ENCODE data around the gene OR2D3. TPM values are rescaled to one million over a fixed set of nuclear protein-coding genes. Genes with fewer than 3 reads are reported as not detected.
"Not testable (repeated sequence)": the region's sequence is repeated elsewhere in the genome, so short reads cannot be mapped to it uniquely, and the experiment has no call there.

The OR2D3 gene
- total and polyA plus RNA-seq, 9 donors: not detected

DNA sequence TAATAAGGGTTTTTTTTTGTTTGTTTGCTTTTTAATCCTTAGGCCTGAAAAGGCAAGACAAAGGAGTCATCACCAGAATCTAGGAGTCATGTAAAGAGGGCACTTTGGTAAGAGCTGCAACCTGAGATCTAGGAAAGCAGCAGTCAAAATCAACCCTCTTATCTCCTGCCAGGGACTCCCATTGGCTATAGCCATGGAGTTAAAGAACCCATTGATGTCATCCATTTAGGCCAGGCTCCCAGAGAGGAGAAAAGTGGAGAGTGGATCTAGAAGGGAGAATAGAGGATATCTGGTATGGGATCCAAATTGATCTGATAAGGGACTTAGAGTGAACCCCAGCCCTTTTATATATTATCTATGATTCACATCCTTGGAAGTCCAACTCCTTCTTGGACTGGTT lies 41.3 kb downstream of the OR2D3 start:
- no peaks in the 10 kb centered on the region for H3K27me3 ChIP-seq
- intact Hi-C loops (cut with DNase I): no loop called here
- no peaks in the 10 kb centered on the region for H3K4me1 ChIP-seq (ENCODE audit: insufficient read depth)
- no peaks in the 10 kb centered on the region for H3K9me3 ChIP-seq
- H3K27ac ChIP-seq: no peak overlapping the region
- H3K36me3 ChIP-seq: no peaks in the 10 kb centered on the region
- TF ChIP-seq, protein P1, sequence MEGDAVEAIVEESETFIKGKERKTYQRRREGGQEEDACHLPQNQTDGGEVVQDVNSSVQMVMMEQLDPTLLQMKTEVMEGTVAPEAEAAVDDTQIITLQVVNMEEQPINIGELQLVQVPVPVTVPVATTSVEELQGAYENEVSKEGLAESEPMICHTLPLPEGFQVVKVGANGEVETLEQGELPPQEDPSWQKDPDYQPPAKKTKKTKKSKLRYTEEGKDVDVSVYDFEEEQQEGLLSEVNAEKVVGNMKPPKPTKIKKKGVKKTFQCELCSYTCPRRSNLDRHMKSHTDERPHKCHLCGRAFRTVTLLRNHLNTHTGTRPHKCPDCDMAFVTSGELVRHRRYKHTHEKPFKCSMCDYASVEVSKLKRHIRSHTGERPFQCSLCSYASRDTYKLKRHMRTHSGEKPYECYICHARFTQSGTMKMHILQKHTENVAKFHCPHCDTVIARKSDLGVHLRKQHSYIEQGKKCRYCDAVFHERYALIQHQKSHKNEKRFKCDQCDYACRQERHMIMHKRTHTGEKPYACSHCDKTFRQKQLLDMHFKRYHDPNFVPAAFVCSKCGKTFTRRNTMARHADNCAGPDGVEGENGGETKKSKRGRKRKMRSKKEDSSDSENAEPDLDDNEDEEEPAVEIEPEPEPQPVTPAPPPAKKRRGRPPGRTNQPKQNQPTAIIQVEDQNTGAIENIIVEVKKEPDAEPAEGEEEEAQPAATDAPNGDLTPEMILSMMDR (IDR thresholded peaks at IDR 0.05): no peak
- no peak overlapping the region for H3K4me3 ChIP-seq
- DNase-seq: no peak

DNA sequence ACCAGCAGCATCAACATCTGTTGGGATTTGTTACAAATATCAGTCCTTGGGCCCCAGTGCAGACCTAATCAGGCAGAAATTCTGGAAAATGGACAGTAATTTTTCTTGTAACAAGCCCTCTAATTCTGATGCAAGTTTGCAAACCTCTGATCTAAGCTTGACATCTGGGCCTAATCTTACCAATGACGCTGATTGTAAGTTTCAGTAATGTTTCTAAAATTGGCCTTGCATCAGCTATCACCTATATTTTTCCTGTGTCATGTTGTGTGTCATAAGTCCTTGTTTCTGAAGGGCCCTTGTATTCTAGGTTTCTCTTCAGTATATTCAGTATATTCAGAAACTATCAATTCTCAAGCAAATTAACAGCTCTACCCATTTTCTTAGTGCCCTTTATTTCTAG lies 41.9 kb downstream of the OR2D3 start:
- WGBS, 3 donors: 80 to 95% (median 91%) methylated on average over 1 of the region's 1 CpG
- intact Hi-C loops (cut with DNase I): no loop called here
- no peak overlapping the region for H3K27ac ChIP-seq
- H3K36me3 ChIP-seq: no peaks in the 10 kb centered on the region
- H3K27me3 ChIP-seq: no peaks in the 10 kb centered on the region
- H3K4me3 ChIP-seq: no peak overlapping the region
- TF ChIP-seq POLR2A (IDR thresholded peaks at IDR 0.05) (no peak), EP300 (IDR thresholded peaks at IDR 0.05) (no peak)
- TF ChIP-seq, protein P1 (IDR thresholded peaks at IDR 0.05): no peak
- no peaks in the 10 kb centered on the region for H3K9me3 ChIP-seq
- no peaks in the 10 kb centered on the region for H3K4me1 ChIP-seq (ENCODE audit: insufficient read depth)
- DNase-seq: no peak

DNA sequence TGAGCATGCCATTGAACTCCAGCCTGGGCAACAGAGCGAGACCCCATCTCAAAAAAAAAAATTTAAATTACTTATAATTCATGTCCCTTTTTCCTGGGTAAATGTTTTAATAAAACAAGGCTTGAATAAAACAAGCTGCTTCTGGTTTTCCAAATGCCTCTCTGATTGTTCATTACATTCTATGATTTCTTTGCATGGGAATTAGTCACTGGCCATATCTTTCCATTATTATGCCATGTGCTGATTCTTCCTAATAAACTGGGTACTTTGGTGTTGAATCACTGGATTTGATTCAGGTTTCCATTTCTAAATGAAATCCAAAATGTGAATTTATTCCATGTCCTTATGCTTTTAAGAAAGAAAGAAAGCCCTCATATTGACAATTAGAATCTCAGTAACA lies 48.0 kb downstream of the OR2D3 start:
- H3K4me3 ChIP-seq: no peak overlapping the region
- TF ChIP-seq EP300 (IDR thresholded peaks at IDR 0.05) (no peak), POLR2A (IDR thresholded peaks at IDR 0.05) (no peak)
- TF ChIP-seq, protein P1 (IDR thresholded peaks at IDR 0.05): no peak
- H3K9me3 ChIP-seq: no peaks in the 10 kb centered on the region
- 93 to 97% (median 94%) methylated on average over 1 of the region's 1 CpG for WGBS, 3 donors
- H3K36me3 ChIP-seq: no peaks in the 10 kb centered on the region
- no peaks in the 10 kb centered on the region for H3K27me3 ChIP-seq
- intact Hi-C loops (cut with DNase I): no loop called here
- no peak overlapping the region for H3K27ac ChIP-seq
- no peak for DNase-seq
- H3K4me1 ChIP-seq (ENCODE audit: insufficient read depth): no peaks in the 10 kb centered on the region

DNA sequence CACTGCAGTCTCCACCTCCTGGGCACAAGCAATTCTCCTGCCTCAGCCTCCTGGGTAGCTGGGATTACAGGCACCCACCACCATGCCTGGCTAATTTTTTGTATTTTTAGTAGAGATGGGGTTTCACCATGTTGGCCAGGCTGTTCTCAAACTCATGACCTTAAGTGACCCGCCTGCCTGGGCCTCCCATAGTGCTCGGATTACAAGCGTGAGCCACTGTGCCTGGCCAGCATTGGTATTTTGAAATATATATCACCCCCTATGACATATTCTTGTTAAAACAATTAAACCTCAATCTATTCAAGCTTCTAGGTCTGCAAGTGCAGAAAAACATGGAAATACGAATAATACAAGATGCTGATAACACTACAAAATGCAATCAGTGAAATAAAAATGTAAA lies 49.1 kb downstream of the OR2D3 start:
- WGBS, 3 donors: 37 to 49% (median 45%) methylated on average over 4 of the region's 4 CpGs
- H3K36me3 ChIP-seq; H3K4me1 ChIP-seq (ENCODE audit: insufficient read depth); H3K4me3 ChIP-seq; H3K27me3 ChIP-seq; intact Hi-C loops (cut with DNase I); H3K9me3 ChIP-seq; DNase-seq; H3K27ac ChIP-seq: not testable (repeated sequence)

Other genes with a start within 250 kb of the OR2D3 start
- 10 to 100 TPM; 23.0 to 37.9 (median 30.7) TPM for gene MRPL17, start 237.7 kb upstream of the OR2D3 start, total RNA-seq
- gene MRPL17, start 237.7 kb upstream of the OR2D3 start, polyA plus RNA-seq: 10 to 100 TPM; 28.2 to 30.1 TPM
- gene OR2AG2, start 149.0 kb upstream of the OR2D3 start, total RNA-seq: under 1 TPM in 4 of 7 donors, not detected in 3; under 0.01 to 0.17 (median 0.05) TPM
- gene OR2AG2, start 149.0 kb upstream of the OR2D3 start, polyA plus RNA-seq: under 1 TPM in 1 of 2 donors, not detected in 1; 0.03 TPM
- gene OR2AG1, start 138.0 kb upstream of the OR2D3 start, total RNA-seq: not detected
- gene OR2AG1, start 138.0 kb upstream of the OR2D3 start, polyA plus RNA-seq: not detected
- under 1 TPM in 5 of 7 donors, not detected in 2; 0.17 to 0.46 (median 0.20) TPM for gene OR6A2, start 121.3 kb upstream of the OR2D3 start, total RNA-seq
- gene OR6A2, start 121.3 kb upstream of the OR2D3 start, polyA plus RNA-seq: not detected
- not detected for gene OR10A5, start 75.3 kb upstream of the OR2D3 start, total RNA-seq
- not detected for gene OR10A5, start 75.3 kb upstream of the OR2D3 start, polyA plus RNA-seq
- gene OR10A2, start 57.9 kb upstream of the OR2D3 start, total RNA-seq: not detected
- not detected for gene OR10A2, start 57.9 kb upstream of the OR2D3 start, polyA plus RNA-seq
- gene OR10A4, start 44.4 kb upstream of the OR2D3 start, total RNA-seq: not detected
- not detected for gene OR10A4, start 44.4 kb upstream of the OR2D3 start, polyA plus RNA-seq
- under 1 TPM in 2 of 7 donors, not detected in 5; 0.22 to 0.92 TPM for gene OR2D2, start 28.5 kb upstream of the OR2D3 start, total RNA-seq
- gene OR2D2, start 28.5 kb upstream of the OR2D3 start, polyA plus RNA-seq: not detected
- gene ZNF215, start 5.4 kb downstream of the OR2D3 start, total RNA-seq: 1 to 10 TPM in 5 of 7 donors, under 1 TPM in 2; 0.57 to 1.9 (median 1.1) TPM
- gene ZNF215, start 5.4 kb downstream of the OR2D3 start, polyA plus RNA-seq: 1 to 10 TPM in 1 of 2 donors, under 1 TPM in 1; 0.42 to 1.6 TPM
- 1 to 10 TPM; 3.7 to 6.8 (median 6.5) TPM for gene ZNF214, start 99.3 kb downstream of the OR2D3 start, total RNA-seq
- 1 to 10 TPM; 3.2 to 3.5 TPM for gene ZNF214, start 99.3 kb downstream of the OR2D3 start, polyA plus RNA-seq
- under 1 TPM in 6 of 7 donors, not detected in 1; 0.10 to 0.33 (median 0.19) TPM for gene NLRP14, start 99.5 kb downstream of the OR2D3 start, total RNA-seq
- under 1 TPM; 0.08 to 0.15 TPM for gene NLRP14, start 99.5 kb downstream of the OR2D3 start, polyA plus RNA-seq
- not detected for gene RBMXL2, start 168.0 kb downstream of the OR2D3 start, total RNA-seq
- not detected for gene RBMXL2, start 168.0 kb downstream of the OR2D3 start, polyA plus RNA-seq

Data from ovary (tissue), 9 donors.